NCI-H510A (cell line): ENCODE data around the gene CTNNBL1.

Experiments
- DNase-seq: peaks from one replicate; lab custom pipeline; 2025; lab: John Stamatoyannopoulos, UW

CTNNBL1 gene

GRCh38 chr20:37821696-37822095, 127.9 kb downstream of the CTNNBL1 start:
- DNase-seq: no peak

DNA sequence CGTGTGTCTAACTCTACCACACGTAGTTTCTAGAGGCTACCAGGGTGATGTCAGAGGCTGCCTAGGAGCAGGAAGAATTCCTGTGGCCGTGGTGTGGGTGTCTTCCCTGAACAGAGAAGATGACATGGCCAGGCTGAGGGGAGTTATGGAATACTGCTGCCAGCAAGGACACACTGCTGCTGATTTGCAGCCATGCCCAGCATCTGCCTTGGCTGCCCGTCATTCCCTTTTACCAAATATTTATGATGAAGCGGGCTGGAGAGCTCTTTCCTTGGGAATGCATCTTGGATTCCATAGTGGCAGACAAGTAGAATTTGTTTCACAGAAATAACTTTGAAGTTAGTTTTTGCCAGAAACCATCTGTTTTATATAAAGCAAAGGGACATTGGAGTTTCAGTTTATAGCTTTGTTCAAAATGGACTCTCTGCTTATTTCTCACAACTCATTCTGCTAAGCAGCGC, 128.3 kb downstream of the CTNNBL1 start:
- DNase-seq: no peak

DNA sequence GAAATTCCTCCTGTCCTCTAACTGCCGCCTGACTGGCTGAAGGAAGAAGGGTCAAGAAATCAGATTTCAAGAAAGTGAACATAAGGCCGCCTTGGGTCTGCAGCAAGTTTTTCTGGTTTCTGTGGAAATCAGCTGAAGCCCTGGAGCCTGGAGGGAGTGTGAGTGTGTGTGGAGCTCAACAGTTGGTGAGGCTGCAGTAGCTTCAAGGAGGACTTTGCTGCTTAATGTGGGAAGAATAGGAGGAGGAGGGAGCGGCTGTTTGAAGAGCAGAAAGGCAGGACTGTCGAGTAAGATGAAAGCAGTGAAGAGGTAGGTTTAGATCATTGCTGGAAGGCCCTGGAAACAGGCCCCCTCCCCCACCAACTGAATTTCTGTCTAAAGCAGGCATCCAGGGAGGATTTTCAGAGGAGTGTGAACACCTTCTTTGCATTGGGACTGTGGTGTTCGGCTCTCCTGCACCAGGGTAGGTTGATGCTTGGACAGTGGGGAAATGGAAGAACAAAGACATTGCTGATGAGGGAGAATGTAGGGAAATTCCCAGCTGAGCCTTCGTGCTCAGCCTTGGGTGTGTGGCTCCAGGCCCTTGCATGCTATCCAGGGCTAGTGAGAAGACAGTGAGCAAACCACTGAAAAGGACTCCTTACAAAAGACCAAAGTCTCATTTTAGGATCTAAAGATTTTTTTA, 129.6 kb downstream of the CTNNBL1 start:
- no peak for DNase-seq

DNA sequence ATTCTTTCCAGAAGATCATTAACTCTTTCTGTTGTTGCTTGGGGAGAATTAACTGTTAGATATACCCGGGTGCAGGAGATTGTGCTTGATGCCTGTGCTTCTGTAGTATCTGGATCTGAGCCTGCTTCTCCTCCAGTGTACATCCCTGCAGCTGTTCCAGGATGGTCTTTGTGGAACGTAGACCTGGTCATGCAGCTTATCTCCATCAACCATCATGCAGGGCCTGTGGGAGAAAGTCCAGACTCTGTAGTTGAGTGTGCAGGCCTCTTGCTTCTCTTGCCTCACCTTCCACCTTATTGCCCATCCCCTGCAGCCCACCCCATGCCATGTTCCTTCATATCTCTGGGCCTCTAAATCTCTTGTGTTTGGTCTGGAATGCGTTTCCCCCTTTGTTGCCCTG, 133.8 kb downstream of the CTNNBL1 start:
- no peak for DNase-seq

- DNase-seq: no peak
Measured at GRCh38 chr20:37828684-37829083, 134.9 kb downstream of the CTNNBL1 start.

DNA sequence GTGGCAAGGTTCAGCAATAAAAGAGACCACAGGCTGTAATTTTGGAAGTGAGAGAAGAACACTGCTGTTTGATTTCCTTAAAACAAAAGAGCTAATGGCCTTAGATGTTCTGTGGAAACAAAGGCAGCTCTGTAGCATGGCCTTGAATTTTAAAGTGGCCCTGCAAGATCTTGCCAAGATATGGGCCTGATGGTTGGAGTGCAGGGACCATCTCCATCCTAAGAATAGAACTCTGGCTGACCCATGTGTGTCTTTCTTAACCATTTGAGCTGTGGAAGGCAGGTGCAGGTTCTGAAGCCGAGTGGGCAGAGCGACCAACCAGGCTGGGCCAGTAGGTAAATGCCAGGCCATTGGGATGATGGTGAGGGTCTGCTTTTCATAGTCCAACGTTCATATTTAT, 135.3 kb downstream of the CTNNBL1 start:
- no peak for DNase-seq

DNA sequence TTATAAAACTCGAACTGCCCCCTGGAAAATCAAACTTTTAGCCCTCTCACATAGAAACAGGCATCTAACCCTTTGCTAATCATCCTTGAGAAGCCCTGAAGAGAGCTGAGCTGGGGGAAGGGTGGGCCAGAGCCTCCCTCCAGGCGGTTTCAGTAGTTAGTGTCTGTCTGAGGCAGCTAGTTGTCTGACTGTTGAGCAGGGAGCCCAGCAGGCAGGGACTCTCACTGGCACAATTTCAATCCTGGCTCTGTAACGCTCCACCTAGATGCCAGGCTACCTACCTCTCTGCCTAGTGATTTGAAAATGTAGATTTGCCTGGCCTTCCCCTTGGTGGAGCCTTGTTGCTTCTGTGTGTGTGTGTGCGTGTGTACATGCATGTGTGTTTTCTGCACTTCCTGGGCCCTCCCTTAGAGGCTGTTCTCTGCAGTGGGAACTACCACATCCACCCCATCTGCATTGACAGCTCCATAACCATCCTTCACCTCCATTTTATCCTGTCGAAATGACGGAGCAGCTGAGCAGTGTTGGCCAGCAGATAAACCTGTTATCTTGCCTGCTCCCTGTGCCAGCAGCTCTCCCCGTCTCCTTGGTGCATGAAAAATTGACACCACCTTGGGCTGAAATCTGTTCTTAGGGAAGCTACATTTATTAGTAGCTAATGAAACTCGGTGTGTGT, 139.5 kb downstream of the CTNNBL1 start:
- DNase-seq: no peak

DNA sequence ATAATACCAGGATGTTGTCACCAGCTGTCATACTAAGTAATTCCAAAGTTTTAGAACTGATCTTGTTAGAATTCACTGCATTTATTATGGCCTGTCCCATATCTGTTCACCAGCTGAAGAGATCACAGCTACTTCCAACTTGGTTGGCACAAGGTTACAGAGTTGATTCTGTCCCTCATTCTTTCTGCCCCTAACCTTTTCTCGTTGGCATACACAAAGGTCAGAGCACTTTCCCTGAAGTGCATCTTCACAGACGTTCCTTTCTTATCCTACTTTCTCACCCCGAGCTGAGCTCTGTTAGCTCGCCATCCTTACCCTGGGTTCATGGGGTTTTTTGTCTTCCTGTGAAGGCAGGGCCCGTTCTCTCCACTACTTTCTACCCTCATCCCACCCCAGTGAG, 143.1 kb downstream of the CTNNBL1 start:
- no peak for DNase-seq

DNA sequence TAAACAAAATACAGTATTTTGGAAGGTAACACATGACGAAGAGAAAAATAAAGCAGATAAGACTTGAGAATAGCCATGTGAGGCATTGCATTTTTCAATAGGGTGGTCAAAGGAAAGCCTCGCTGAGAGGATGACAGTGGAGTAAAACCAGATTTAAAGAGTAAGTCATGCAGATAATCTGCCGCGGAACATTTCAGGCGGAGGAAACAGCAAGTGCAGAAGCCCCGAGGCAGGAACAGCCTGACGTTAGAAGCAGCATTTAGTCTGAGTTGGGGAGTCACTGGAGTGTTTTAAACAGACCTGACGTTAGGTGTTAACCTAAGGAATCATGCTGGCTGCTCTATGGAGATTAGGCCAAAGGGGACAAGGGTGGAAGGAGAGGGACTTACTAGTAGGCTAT, 144.1 kb downstream of the CTNNBL1 start:
- DNase-seq: no peak

DNA sequence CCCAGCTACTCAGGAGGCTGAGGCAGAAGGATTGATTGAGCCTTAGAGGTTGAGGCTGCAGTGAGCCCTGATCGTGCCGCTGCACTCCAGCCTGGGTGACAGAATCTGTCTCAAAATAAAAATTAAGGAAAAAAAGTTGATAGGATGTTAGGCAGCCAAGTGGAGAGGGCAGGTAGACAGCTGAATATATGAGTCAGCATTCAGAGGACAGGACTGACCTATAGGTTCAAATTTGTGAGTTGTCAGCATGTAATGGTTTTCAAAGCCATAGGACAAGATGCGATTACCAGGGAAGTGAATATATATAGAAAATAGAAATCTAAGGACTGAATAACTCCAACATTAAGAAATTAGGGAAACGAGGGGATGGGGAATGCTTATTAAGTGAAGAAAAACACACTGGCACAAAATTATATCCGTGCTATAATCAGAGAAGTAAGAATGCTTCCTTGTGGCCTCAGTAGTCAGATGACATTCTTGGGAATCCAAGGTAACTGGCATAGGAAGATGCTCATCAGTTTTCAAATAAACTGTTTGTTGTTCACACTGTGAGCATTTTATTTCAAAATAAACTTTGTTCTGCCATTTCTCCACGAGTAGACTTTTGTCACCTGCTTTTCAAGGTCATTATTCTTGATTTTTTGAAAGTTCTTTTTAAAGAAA, 145.1 kb downstream of the CTNNBL1 start:
- DNase-seq: no peak

DNA sequence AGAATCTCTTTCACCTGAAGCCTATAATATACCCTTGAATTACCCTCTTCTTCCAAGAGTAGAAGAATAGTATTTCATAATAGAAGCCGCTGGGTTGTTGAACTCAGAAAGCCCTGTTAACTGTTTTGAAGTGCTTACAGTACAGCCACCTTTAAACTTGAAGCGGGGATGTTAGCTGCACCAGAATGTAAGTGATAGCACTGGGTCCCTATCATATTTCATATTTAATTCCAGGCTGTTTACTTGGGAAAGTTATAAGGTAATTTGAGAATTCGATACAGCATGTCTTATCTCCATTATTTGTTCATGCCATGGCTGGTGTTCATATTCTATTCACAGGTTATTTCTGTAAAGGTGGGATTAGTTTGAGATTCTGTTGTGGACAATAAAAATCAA, 145.6 kb downstream of the CTNNBL1 start:
- DNase-seq: peak; percentile 76

DNA sequence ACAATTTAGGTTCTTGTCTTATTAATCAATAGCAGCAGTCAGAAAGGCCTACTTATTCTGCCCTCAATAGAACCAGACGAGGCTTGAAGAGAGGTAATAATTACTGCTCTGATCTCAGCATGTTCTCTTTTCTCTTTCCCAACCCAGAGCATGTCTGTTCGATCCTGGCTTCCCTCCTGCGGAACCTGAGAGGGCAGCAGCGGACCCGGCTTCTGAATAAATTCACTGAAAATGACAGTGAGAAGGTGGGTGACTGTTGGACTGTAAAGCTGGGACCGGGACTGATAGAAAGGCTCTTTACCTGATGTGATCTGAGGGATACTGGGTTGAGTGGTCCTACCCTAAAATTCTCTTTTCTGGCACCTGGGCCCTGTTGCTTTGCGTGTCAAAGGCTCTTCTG, 146.1 kb downstream of the CTNNBL1 start:
- DNase-seq: no peak

- no peak for DNase-seq
Measured at GRCh38 chr20:37841389-37841788, 147.6 kb downstream of the CTNNBL1 start.

GRCh38 chr20:37841971-37842370, 148.1 kb downstream of the CTNNBL1 start:
- DNase-seq: no peak

- DNase-seq: no peak
Measured at GRCh38 chr20:37845241-37845681, 151.4 kb downstream of the CTNNBL1 start.

GRCh38 chr20:37845878-37846277, 152.0 kb downstream of the CTNNBL1 start:
- no peak for DNase-seq

GRCh38 chr20:37846573-37846972, 152.7 kb downstream of the CTNNBL1 start:
- peak; percentile 49 for DNase-seq

GRCh38 chr20:37848706-37849105, 154.9 kb downstream of the CTNNBL1 start:
- DNase-seq: no peak

DNA sequence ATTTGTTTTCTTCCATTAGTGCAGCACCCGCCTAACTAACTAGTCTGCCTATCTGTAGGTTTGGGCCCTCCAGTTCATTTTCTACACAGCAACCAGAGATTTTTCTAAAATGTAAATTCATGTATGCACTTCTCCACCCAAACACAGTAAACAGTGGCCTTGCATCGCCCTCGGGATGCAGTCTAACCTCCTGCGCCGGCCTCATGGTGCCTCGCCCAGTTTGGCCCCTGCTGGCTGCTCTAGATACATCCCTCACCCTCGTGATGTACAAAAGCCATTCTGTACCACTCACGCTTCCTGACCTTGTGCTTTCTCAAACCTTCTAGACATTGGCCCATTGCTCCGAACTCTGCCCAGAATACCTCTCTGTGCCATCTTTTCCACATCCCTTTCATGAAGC, 155.3 kb downstream of the CTNNBL1 start:
- no peak for DNase-seq

GRCh38 chr20:37849566-37849965, 155.7 kb downstream of the CTNNBL1 start:
- DNase-seq: no peak

- no peak for DNase-seq
Measured at GRCh38 chr20:37850036-37850592, 156.3 kb downstream of the CTNNBL1 start.

DNA sequence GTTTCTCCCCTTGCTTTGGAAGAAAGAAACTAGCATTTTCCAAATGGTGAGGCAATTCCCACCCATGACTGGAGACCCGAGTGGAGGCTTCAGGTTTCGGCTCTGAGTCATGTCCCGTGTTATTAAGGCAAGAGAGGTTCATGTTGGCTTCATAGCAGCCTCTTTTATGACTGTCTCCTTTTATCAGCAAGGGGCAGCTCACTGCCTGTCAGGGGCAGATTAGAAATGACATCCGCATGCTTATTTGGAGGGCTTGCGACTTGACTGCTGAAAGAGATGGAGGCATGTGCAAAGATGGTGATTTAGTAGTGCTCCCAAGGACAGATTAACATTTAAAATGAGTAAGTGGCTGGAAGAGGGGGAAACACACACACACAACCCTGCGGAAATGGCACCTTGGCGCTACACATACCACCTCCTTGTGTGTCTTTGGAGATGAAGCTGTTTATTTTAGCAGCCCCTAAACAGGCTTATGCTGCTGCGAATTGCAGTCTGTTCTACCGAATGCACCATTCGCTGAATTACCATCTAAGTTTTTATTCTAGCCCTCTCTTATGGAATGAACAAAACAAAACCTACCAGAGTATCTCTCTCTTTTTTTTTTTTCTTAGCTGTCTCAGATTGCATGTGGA, 157.0 kb downstream of the CTNNBL1 start:
- DNase-seq: no peak
